ENCODE data around the gene RBPMS2.
A peak's percentile ranks its signal among the peaks of the same experiment; 100 is the strongest.

RBPMS2 gene

DNA sequence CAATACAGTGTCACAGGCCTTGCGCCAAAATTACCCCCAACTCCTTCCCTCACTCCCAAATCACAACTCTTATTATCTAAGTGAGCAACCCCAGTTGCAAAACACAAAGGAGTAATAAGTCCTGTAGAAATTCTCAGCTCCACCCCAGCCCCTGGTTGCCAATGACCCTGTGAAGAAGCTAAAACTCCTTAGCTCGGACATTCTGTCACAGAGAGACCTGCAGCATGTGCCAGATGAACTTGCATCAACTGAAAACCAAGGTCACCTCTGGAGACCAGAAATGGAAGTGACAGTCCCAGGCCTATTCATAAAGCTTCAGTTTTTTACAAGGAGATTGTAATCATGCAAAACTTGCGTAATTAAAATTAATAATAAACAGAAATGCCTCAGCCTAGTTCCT is 55.2 kb downstream of the RBPMS2 start:
- no peak for DNase-seq (ENCODE audit: low read depth)

DNA sequence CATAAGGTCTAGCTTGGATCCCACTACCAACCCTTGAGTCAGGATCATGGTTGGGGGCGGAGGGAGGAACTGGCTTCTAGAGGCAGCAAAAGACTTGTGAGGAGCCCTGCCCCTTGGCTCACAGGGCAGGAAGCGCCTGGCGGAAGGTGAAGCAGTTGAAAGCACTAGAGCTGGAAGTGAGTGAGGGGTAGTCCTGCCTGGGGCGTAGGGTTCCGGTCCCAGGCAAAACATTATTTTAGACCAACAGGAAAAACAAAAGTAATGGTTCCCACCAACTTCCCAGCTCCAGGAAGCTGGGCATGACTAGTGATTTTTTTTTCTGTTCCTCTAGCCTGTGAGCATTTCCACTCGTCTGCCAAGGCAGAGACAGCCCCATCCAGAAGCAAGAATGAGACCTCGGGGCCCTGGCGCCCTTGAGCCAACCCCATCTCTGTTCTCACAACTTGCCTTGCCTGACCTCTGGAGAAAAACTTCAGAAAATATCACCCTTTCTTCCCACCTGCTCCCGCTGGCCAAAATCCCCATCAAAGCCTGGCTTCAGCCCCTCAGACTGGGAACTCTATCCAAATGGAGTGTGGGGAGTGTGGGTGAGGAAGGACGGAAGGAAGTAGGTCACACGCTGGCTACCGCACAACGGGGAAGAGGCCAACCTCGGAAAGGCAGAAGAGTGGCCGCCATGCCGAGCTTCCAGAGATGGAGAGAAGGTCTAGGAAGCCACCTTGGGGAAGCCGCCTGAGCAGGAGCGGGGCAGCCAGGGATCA is 57.5 kb downstream of the RBPMS2 start:
- DNase-seq (ENCODE audit: low read depth), result no peak

DNA sequence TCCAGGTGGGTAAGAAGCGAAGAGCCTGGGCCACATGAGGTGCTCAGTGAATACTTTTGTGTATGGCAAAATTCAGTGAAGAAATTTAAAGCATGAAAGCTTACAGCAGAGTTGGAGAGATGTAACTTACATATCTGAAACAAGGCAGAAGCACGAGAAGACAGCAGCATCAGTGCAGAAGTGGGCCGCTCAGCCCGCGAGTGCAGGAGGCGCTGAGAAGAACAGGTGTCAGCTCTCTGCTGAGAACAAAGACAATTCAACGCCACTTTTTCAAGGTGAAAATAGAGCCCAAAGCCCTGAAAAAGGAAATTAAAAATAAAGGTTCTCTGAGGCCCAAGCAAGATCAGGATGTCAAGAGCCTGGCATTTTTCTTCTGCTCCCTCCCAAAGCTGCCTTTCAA is 58.3 kb downstream of the RBPMS2 start:
- no peak for DNase-seq (ENCODE audit: low read depth)

DNA sequence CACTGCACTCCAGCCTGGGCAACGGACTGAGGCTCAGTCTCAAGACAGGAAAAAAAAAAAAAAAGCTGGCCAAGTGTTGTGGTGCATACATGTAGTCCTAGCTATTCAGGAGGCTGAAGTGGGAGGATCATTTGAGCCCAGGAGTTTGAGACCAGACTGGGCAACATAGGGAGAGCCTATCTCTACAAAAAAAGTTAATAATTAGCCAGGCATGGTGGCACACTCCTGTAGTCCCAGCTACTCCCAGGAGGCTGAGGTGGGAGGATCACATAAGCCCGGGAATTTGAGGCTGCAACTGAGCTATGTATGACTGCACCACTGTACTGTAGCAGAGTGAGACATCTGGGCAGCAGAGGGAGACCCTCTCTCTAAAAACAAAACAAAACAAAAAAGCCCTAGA is 58.9 kb downstream of the RBPMS2 start:
- no peak for DNase-seq (ENCODE audit: low read depth)

DNA sequence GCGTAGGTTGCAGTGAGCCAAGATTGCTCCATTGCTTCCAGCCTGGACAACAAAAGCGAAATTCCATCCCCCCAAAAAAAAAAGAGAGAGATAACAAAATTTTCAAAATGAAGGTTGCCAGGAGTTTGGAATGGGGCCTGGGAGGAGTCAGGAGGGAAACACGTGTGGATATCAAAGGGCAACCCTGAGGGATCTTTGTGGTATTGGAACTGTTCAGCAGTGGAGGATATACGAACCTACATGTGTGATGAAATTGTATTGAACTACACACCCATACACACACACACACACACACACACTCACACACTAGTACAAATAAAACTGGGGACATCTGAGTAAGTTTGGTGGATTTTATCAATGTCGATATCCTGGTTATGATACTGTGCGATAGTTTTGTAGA is 61.8 kb downstream of the RBPMS2 start:
- no peak for DNase-seq (ENCODE audit: low read depth)

DNA sequence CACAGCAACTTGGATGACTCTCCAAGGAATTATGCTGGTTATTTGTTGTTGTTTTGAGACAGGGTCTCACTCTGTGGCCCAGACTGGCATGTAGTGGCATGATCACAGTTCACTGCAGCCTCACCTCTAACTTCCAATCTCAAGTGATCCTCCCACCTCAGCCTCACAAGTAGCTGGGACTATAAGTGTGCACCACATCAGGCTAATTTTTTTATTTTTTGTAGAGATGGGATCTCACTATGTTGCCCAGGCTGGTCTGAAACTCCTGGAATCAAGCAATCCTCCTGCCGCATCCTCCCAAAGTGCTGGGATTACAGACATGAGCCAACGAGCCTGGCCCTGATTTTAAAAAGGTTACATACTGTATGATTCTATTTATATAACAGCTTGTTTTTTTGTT is 63.0 kb downstream of the RBPMS2 start:
- DNase-seq (ENCODE audit: low read depth), result no peak

DNA sequence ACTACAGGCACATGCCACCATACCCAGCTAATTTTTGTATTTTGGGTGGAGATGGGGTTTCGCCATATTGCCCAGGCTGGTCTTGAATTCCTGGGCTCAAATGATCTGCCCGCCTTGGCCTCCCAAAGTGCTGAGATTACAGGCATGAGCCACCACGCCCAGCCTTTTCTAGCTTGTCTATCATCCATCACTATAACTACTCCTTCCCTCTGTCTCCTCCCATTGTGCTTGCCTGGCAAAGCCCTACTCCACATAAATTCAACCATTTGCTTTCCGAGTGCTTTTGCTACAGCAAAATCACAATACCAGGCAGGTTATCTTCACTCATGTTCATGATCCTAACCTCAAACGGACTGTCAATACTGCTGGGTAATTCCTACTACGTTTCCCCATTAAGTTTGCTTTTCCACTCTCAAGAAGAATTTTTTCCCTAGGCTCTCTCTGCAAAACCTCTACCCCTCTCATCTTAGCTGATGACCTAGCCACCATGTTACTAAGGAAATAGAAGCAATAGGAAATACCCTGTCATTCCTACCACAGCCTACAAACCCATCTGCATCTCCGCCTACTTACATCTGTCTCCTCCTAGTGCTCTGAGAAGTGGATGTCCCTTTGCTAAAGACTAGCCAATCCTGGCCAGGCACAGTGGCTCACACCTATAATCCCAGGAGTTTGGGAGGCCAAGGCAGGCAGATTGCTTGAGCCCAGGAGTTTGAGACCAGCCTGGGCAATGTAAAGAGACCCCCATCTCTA is 64.5 kb downstream of the RBPMS2 start:
- no peak for DNase-seq (ENCODE audit: low read depth)

DNA sequence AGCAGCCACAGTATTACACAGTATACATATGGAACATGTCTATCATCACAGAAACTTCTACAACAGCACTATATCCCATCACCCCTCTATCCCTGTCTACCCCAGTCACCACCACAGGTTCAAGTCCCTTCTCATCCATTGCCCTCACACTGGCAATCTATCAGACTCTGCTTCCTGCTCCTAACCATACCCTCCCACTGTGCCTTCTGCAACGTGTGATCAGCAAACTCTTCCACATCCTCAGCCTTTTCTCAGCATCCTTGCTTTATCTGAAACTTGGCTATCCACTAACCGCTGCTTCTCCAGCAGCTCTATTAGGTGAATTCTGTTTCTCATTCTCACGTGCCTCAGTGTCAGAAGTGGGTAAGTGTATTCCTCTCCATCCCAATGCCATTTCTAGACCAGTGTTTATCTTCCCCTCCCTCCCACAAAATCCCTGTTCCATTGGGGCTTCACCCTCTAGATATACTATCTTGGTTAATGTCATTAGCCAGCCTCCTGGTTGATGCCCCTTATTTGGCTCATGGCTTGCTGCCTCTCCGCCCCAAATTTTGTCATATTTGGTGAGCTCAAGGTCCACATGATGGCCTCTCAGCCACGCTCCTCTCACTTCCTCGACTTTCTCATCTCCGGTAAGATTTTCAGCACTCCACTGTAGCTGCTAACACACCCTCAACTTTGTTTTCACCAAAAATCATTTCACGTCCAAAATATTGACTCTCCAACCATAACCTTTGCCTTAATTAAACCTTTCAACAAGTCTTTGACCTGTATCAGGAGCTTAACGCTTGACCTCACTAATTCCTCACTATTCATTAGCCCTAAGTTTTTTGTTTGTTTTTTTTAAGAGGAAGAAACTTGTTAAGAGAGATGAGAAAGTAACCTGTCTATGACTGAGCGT is 69.1 kb downstream of the RBPMS2 start:
- DNase-seq (ENCODE audit: low read depth), result no peak

DNA sequence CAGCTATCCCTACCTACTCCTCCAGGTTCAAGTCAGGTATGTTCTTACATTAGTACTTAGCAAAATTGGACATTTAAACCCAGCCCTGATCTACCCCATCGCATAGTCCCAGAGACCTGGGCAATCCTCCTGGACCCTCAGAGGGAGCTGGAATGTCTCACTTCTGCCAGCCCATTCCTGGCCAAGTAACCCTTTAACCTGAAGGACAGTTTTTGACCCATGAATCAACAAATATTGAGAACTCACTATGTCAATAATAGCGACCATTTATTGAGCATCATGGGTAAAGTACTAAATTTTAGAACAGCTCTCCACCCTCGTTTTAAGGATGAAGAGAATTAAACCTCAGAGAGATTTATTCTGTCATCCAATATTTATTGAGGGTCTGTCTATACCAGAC is 70.4 kb downstream of the RBPMS2 start:
- no peak for DNase-seq (ENCODE audit: low read depth)

DNA sequence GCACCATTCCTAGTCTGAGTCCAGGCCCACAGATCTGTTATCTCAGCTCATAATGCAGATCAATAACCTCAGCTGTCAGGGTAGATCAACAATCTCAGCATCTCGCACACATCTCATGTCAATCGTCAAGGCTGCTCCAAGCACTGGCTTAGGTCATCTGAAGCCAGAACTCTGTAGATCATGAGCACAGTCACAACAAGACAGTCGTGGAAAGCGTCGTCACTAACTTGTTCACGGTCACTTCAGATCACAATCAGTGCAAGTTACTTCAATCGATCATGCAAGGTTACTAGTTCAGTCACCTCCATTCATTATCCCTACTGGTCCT is 71.8 kb downstream of the RBPMS2 start:
- DNase-seq (ENCODE audit: low read depth), result no peak

DNA sequence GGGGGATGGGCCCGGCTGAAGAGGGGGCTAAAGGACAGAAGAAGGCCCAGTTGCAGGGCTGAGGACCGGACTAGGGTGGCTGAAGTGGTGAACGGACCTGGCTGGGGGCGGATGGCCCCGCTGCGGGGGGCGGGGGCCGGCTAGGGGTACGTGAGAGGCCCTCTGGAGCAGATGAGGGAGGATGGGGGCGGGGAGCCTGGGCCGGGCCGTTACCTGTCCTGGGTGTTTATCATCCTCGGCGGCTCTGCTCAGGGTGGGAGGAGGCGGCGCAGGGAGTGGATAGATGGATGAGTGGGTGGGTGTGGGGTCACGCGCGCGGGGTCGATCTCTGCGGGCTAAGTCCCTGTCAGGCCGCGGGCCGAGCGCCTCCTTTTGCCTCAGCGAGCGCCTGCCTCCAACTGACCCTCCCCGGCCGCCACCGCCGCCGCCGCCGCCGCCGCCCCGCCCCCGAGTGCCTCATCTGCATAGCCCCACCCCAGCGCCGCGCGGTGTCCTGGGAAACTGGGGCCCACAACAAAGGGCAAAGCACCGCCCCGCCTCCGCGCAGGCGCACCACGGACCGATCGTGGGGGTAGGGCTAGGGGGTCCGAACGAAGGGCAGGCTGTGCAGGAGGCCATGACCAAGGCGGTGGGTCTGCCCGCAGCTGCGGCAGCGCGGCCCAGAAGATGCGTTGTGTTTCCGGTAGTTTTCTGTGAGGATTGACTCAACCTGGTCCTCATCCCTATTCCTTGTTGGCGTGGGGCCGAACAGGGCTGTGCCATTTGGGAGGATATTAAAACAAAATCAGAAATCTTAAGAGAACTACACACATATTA is 72.4 kb downstream of the RBPMS2 start:
- DNase-seq (ENCODE audit: low read depth), result peak; percentile 89

DNA sequence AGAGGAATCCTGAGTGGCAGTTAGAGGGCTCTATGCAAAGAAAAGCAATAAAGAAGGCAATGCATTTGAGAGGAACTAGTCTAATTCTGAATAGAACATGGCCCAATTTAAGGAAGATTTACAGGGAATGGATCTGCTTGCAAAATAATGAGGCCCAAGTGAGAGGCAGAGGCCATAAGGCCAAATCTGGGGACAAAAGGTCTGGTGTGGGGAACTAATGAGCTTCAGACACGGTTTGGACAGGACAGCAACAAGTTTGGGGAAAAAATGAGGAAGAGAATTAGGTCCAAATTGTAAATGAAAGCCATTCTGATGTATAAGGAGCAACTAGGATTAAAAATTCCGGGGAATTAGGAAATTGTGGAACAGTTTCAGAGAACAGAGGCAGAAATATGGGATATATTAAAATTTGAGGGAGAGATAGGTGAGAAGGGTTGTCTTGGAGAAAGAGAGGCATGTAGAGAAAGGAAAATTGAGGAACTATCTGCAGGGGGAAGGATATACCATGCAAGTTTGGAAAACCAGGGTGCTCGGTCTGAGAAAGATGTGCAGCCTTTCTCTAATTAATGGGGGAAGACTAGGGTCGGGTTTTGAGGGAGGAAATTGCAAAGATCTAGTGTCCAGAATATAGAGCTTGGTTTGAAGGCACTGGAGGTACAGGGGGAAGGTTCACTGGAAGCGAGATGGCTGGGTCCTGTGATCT is 73.8 kb downstream of the RBPMS2 start:
- DNase-seq (ENCODE audit: low read depth), result no peak

DNA sequence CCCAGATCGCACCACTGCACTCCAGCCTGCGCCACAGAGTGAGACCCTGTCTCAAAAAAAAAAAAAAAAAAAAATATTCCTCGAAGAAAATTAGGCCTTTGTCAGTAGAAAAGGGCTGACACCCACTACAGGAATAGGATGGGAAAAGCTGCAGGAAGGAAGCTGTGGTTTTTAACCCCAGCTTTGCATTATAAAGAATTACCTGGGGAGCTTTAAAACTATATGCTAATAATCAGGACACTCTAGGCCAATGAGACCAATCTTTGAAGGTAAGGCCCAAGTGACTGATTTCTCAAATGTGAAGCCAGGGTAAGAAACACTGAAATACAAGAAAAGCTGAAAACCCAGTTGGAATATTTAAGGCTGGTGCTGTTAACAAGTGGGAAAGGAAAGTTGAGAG is 74.3 kb downstream of the RBPMS2 start:
- DNase-seq (ENCODE audit: low read depth), result no peak

DNA sequence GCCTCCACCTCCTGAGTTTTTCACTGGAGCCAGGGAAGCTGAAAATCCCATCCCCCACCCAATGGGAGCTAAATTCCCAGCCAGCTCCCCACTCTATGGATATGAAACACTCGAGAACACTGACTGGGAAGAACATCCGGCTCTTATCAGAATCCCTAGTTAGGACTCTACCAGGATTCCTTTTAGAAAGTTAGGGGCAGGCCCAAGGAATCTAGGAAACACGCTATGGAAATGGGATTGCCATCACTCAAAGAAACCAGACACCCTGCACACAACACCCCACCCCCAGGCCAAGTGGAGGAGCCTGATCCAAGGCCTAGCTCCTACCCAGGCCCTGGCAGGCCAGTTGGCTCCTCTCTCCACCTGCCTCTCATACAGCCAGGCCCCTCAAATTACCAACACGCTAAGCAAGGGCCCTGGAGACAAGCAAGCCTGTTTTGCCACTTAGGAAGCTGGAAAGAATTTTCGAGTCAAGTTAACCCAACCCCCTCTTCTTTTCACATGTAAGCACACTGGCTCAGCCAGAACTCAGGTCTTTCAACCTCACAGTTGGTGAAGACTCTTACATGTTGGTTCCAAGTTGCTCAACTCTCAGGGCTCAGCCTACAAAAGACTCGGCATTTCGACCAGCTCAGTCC is 75.5 kb downstream of the RBPMS2 start:
- no peak for DNase-seq (ENCODE audit: low read depth)

DNA sequence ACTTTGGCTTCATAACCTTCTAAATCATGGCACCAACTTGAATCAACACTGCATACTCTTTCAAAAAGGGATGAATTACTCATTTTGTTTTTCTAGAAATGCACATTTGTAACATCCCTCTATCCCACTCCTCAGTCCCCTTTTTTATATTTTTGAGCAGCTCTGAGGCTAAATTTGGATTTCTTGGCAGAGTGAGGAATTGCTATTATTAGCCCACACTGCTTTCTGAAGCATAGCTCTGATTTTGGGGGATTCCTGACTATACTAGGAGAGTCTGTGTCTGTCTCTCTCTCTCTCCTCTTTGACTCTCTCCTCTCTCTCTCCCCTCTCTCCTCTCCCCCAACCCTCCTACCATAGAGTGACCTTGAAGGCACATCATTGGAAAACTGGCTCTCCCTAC is 76.6 kb downstream of the RBPMS2 start:
- no peak for DNase-seq (ENCODE audit: low read depth)

DNA sequence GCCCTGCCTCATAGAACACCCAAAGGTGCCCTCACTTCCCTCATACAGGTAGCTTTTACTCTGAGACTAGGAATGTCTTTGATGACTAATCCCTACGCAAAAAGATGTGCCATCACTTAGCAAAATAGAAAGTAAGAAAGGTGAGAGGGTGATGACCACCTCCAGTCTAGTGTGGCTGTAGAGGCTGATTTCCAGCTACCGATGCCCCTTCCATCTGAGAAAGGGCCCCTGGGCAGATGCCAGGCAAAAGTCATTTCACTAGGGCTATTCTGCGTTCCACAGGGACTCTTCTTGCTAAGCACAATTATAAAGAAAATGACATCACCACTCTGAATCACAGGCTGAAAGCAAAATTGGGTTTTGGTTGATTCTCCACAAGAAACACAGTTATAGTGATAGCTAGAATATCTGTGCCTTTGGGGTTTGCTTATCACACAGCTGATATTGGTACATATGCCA is 77.4 kb downstream of the RBPMS2 start:
- no peak for DNase-seq (ENCODE audit: low read depth)

DNA sequence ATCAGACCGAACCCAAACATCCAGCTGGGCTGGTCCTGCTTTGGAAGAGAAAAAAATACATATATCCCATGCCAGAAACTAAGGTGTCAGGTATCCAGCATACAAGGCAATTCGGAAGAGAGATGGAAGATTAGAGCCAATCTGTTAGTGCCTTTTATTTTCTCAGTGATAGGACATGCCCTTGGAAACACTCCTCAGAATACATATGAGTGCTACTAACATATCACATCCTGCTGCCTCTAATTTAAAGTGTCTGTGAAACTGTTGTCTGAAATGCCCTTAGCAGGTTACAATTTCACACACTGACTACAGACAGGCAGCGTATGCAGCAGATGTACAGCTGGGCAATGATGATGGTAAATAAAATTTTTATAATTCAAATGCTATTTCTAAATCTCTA is 78.9 kb downstream of the RBPMS2 start:
- no peak for DNase-seq (ENCODE audit: low read depth)

DNA sequence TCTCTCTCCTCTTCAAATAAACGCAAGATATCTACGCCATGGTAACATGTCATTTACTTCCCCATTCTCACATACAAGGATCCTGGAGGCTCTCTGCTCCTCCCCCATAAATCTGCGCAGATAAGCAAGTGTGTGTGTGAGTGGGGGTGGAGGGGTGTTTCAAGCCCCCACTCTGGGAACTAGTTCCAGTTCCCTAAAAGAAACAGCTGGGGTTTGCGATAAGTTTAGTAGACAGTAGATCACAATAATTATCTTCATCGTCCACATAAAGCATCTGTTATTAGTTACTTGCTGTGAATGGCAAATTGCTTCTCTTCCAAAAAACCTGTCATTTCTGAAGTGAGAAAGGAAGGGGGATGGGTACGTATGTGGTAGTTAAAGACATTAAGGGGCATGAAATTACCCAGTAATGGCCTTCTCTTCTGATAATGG is 79.8 kb downstream of the RBPMS2 start:
- DNase-seq (ENCODE audit: low read depth), result no peak

DNA sequence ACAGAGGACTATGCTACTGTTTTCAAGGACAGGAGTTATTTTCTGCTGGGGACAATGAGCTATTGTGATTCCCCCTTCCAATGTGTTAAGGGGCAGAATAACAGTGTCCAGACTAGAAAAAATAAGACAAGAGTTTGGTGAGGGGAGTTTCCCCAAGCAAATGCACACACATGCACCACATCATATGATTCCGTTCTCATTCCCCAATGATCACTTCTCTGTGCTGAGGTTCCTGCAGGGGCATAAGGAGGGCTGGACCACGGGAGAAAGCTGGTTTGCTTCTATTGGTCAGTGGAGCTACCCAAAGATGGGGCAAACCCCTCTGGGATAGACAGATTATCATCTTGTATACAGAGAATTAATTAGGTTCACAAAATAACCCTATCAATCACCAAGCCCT is 80.6 kb downstream of the RBPMS2 start:
- no peak for DNase-seq (ENCODE audit: low read depth)

DNA sequence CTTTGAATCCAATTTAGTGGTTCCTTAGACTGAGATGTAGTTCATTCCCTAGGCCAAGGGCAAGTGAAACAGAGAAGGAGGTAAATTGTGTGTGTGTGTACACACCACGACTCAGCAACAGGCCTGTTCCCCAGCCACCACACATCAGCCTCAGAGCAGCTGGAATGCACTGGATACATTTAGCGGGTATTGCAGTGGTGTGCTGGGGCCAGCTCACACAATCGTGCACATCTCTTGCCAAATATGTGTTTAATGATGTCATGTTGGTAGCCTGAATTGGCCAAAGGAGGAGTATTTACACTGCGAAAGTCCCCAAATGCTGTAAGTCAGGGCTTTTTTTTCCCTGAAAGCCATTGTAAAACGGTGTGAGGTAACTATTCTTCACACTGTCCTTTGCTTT is 82.3 kb downstream of the RBPMS2 start:
- DNase-seq (ENCODE audit: low read depth), result no peak

Measured in stimulated activated CD8-positive, alpha-beta memory T cell treated with anti-CD3 and anti-CD28 coated beads, Interleukin-12 subunit alpha, Interleukin-12 subunit beta, amount 100 ng/mL, for 4 hours (primary cell).